GM19468 (cell line): ENCODE measurements around the gene EID3.
"Not testable (repeated sequence)": the region's sequence is repeated elsewhere in the genome, so short reads cannot be mapped to it uniquely, and the experiment has no call there.

Experiments
- ATAC-seq: cut with Tn5 transposase; IDR thresholded peaks from one replicate; pipeline ENCODE4 v1.9.1; 2021; ENCODE audit warnings: mild to moderate bottlenecking, moderate library complexity, moderate number of reproducible peaks; ENCODE audit not compliant: unreplicated experiment; ENCODE audit errors: extremely low read depth

EID3 gene

GRCh38 chr12:104303538-104304151 is at the start of gene EID3:
Gene EID3, plus strand, starts transcription at chr12:104303739. Its CDS starts 196 bp downstream, at chr12:104303935.
- peak; percentile 55 for ATAC-seq

- no peak for ATAC-seq
Observed at GRCh38 chr12:104257913-104258472, 45.5 kb upstream of the EID3 start.

- ATAC-seq = no peak
Observed at GRCh38 chr12:104258476-104259067, 45.0 kb upstream of the EID3 start.

- no peak for ATAC-seq
Observed at GRCh38 chr12:104263026-104263425, 40.5 kb upstream of the EID3 start.

GRCh38 chr12:104263580-104264358 is 39.8 kb upstream of the EID3 start:
- ATAC-seq = no peak

- not testable (repeated sequence) for ATAC-seq
Observed at GRCh38 chr12:104265436-104265835, 38.1 kb upstream of the EID3 start.

- no peak for ATAC-seq
Observed at GRCh38 chr12:104272938-104273337, 30.6 kb upstream of the EID3 start.

- no peak for ATAC-seq
Observed at GRCh38 chr12:104273503-104273902, 30.0 kb upstream of the EID3 start.

GRCh38 chr12:104274811-104275210 is 28.7 kb upstream of the EID3 start:
- ATAC-seq = no peak

- ATAC-seq = no peak
Observed at GRCh38 chr12:104275689-104276088, 27.9 kb upstream of the EID3 start.

GRCh38 chr12:104276273-104277131 is 27.0 kb upstream of the EID3 start:
- no peak for ATAC-seq

- ATAC-seq = no peak
Observed at GRCh38 chr12:104279164-104279563, 24.4 kb upstream of the EID3 start.

- ATAC-seq = no peak
Observed at GRCh38 chr12:104280111-104280510, 23.4 kb upstream of the EID3 start.

- no peak for ATAC-seq
Observed at GRCh38 chr12:104280717-104281458, 22.7 kb upstream of the EID3 start.

- ATAC-seq = no peak
Observed at GRCh38 chr12:104281636-104282035, 21.9 kb upstream of the EID3 start.

- no peak for ATAC-seq
Observed at GRCh38 chr12:104282109-104282508, 21.4 kb upstream of the EID3 start.

GRCh38 chr12:104285740-104286515 is 17.6 kb upstream of the EID3 start:
- no peak for ATAC-seq

GRCh38 chr12:104286516-104287482 is 16.7 kb upstream of the EID3 start:
- ATAC-seq = peak; percentile 73
